ENCODE measurements around the gene TP53BP2. TPM values are rescaled to one million over a fixed set of nuclear protein-coding genes. Genes with fewer than 3 reads are reported as not detected.
A peak's percentile ranks its signal among the peaks of the same experiment; 100 is the strongest.

The TP53BP2 gene
- total RNA-seq, 1 donor from 2014 or later = 22.6 TPM

DNA sequence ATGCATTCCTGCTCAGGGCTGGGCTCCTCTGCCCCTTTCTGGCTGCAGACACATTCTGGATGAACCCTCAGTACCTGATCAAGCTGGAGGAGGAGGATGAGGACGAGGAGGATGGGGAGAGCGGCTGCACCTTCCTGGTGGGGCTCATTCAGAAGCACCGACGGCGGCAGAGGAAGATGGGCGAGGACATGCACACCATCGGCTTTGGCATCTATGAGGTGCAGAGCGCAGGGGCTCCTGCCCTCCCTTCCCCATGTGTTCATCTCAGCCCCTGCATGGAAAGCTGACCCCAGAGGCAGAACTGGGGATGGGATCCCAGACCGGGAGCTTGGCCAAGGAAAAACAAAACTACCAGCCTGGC lies 90.3 kb downstream of the TP53BP2 start:
- DNase-seq (ENCODE audit: low read depth) (no peak), FAIRE-seq (no peak)
- H3K4me3 ChIP-seq (ENCODE audit: low read depth, low read length) = no peak overlapping the region
- H3K27me3 ChIP-seq (ENCODE audit: control insufficient read depth, insufficient read depth, low read length) = no peaks in the 10 kb centered on the region
- TF ChIP-seq, protein P1, sequence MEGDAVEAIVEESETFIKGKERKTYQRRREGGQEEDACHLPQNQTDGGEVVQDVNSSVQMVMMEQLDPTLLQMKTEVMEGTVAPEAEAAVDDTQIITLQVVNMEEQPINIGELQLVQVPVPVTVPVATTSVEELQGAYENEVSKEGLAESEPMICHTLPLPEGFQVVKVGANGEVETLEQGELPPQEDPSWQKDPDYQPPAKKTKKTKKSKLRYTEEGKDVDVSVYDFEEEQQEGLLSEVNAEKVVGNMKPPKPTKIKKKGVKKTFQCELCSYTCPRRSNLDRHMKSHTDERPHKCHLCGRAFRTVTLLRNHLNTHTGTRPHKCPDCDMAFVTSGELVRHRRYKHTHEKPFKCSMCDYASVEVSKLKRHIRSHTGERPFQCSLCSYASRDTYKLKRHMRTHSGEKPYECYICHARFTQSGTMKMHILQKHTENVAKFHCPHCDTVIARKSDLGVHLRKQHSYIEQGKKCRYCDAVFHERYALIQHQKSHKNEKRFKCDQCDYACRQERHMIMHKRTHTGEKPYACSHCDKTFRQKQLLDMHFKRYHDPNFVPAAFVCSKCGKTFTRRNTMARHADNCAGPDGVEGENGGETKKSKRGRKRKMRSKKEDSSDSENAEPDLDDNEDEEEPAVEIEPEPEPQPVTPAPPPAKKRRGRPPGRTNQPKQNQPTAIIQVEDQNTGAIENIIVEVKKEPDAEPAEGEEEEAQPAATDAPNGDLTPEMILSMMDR (IDR thresholded peaks at IDR 0.05; ENCODE audit: insufficient read depth, low read length, severe bottlenecking) = no peak
- peaks cover 61% of the 10 kb centered on the region for H3K36me3 ChIP-seq (ENCODE audit: control insufficient read depth, insufficient read depth, low read length)

DNA sequence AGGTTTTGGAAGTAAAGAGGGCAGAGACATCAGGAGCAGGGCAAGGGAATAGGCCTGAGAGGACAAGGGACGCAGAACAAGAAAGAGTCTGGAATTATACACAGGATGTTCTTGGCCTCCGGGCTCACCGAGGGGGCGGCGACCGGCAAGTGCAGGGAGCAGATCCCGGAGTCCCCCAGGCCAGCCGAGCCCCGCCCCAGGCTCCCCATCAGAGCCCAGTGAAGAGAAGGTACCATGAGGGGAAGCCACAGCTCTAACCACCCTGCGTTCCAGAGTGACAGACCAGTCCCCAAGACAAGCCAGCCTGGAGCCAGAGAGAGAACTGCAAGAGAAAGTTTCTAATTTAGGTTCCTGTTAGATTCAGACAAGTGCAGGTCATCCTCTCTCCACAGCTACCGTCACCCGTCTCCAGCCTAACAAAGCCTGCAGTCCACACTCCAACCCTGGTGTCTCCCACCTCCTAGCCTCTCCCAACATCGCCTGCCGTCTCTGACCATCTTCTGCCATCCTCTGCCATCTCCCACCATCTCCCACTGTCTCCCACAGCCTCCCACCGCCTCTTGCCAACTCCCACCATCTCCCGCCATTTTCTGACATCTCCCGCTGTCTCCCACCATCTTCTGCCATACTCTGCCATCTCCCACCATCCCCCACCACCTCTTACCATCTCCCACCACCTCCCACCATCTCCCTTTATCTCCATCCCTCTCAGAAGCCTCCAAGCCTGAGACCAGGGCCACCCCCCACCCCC lies 90.9 kb downstream of the TP53BP2 start:
- DNase-seq (ENCODE audit: low read depth) (no peak), FAIRE-seq (no peak)
- TF ChIP-seq, protein P1 (IDR thresholded peaks at IDR 0.05; ENCODE audit: insufficient read depth, low read length, severe bottlenecking) = no peak
- peaks cover 58% of the 10 kb centered on the region for H3K36me3 ChIP-seq (ENCODE audit: control insufficient read depth, insufficient read depth, low read length)
- no peaks in the 10 kb centered on the region for H3K27me3 ChIP-seq (ENCODE audit: control insufficient read depth, insufficient read depth, low read length)
- H3K4me3 ChIP-seq (ENCODE audit: low read depth, low read length) = no peak overlapping the region

GRCh38 chr1:223752721-223753515 lies 92.8 kb downstream of the TP53BP2 start:
- no peaks in the 10 kb centered on the region for H3K27me3 ChIP-seq (ENCODE audit: control insufficient read depth, insufficient read depth, low read length)
- H3K36me3 ChIP-seq (ENCODE audit: control insufficient read depth, insufficient read depth, low read length) = peaks cover 62% of the 10 kb centered on the region
- peak; percentile 47 for FAIRE-seq
- no peak for DNase-seq (ENCODE audit: low read depth)
- H3K4me3 ChIP-seq (ENCODE audit: low read depth, low read length) = no peak overlapping the region
- TF ChIP-seq, protein P1 (IDR thresholded peaks at IDR 0.05; ENCODE audit: insufficient read depth, low read length, severe bottlenecking) = no peak

GRCh38 chr1:223751696-223752095 lies 94.1 kb downstream of the TP53BP2 start:
- Histone ChIP-seq H3K27me3 (ENCODE audit: control insufficient read depth, insufficient read depth, low read length) (no peaks in the 10 kb centered on the region), H3K4me3 (ENCODE audit: low read depth, low read length) (no peak overlapping the region), H3K36me3 (ENCODE audit: control insufficient read depth, insufficient read depth, low read length) (peaks cover 60% of the 10 kb centered on the region)
- TF ChIP-seq, protein P1 (IDR thresholded peaks at IDR 0.05; ENCODE audit: insufficient read depth, low read length, severe bottlenecking) = no peak
- DNase-seq (ENCODE audit: low read depth) = no peak
- no peak for FAIRE-seq

DNA sequence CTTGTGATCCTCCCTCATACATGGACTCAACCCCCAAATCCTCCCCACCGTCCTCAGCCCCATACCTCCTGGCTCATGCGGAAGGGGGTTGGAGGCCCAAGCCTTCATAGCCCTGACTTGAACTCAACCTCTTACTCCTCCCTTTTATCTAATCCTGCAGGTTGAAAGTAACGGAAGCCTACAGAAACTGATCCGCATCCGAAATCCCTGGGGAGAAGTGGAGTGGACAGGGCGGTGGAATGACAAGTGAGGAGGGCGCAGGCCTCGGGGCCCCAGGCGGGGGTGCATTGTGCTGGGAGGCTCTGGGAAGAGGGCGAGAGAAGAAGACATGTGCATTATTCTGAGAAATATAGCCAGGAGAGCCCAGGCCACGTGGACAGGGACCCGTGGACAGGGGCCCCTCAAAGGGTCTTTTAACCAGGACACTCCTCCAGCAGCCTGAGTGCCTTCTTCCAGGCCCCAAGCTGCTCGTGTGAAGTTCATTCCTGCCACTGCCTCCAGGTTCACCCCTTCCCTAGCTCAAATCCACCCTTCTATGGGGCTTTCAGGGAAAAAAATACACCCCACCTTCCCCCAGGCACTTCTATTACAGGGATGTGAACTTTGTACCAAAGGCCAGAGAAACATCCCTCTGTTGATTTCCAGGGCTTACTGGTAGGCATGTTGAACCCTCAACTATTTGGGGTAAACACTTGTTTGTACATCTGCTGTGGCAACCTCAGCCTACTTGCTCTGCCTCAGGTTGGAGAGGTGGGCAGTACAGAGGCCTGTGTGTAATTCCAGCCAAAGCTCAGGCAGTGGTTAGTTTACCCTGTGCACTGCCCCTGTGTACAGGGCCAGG lies 94.8 kb downstream of the TP53BP2 start:
- Histone ChIP-seq H3K4me3 (ENCODE audit: low read depth, low read length) (no peak overlapping the region), H3K36me3 (ENCODE audit: control insufficient read depth, insufficient read depth, low read length) (peaks cover 58% of the 10 kb centered on the region), H3K27me3 (ENCODE audit: control insufficient read depth, insufficient read depth, low read length) (no peaks in the 10 kb centered on the region)
- TF ChIP-seq, protein P1 (IDR thresholded peaks at IDR 0.05; ENCODE audit: insufficient read depth, low read length, severe bottlenecking) = no peak
- DNase-seq (ENCODE audit: low read depth) (no peak), FAIRE-seq (no peak)

Measured in bronchial epithelial cell (primary cell).